GM11168 (cell line): ENCODE measurements around the gene FOCAD.

Experiments used
- in situ Hi-C: fragments of 300-500 bp; cut with MboI; formaldehyde crosslinking; loops from one replicate; pipeline ENCODE4 v1.12.0; 2022; ENCODE audit warnings: low sequenced_read_pairs; ENCODE audit not compliant: unreplicated experiment

Gene FOCAD

DNA sequence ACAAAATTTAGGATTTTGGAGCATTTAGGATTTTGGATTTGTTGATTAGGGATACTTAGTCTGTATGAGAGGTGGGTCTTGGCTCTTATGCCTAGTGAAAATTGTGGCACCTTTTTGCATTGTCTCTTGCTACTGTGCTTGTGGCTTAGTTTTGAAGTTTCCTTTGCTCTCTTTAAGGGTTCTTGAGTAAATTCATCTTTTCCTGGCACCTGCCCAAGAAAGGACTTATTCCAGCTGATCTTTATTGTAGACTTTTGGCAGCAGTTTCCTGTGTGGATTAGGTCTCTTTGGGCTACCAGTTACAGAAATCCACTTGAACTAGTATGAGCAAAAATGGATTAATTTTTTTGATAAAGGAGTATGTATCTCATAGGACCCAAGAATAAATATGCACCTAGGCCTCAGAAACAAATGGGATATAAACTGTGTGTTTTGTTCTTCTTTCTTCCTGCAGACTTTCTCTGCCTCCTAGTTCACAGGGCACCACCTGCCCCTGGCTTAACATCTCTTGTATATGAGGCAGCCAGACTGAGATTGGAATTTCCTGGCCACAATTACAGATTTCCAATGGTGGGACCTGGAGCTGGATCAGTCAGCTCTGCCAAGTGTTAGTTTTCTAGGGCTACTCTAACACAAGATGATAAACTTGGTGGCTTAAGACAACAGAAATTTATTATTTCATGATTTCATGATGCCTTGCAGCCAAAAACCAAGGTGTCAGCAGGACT lies 44.6 kb downstream of the FOCAD start:
- in situ Hi-C loops, result no loop called here

DNA sequence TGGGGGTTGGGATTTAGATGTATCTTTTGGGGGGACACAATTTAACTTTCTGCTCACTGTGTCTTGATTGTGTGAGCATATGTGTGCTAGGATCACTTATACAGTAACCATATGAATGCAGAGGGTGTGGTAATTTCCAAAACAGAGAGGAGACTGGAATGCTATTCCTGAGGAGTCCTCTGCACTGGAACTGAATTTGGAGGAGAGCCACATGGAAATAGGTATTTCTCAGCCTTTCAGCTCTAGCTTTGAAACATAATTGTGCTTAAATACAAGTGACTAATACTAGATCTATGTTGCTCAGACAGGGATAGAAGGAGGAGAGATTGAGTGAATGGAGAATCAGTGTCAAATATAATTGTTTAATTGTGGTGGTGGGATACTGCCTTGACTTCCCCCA lies 45.5 kb downstream of the FOCAD start:
- in situ Hi-C loops, result no loop called here

DNA sequence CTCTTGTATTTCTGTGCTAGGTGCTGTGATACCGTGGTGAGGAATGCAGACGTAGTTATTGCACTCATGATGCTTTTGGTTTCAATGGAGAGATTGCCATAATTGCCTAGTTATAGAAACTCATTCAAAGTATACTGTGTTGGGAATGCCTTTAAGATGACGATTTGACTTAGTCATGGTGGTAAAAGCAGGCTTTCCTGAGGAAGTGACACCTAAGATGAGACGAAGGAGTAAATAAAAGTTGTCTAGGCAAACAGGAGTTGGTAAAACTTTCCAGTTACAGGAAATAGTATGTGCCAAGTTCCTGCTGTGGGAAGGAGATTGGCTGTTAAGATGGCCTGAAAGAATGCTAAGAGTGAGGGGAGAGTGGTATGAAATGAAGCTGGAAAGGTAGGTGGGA lies 48.1 kb downstream of the FOCAD start:
- in situ Hi-C loops, result no loop called here

DNA sequence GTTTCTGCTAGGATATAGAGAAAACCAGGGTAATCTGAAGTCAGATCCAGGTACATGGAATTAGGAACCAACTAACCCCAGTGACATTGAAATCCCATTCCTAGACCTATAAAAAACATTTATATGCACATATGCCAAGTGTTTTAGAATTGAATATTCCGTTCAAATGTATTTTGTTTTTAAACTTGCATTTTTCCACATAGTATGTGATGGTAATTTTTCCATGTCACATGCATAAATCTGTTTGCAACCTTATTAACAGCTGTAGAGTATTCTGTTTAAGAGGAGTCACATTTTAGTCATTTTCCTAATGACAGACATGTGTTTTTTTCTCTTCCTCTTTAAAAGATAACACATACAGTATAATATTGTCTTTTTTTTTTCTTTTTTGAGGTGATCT lies 50.2 kb downstream of the FOCAD start:
- in situ Hi-C loops, result no loop called here

- in situ Hi-C loops, result no loop called here
Observed at GRCh38 chr9:20740304-20740703, 56.2 kb downstream of the FOCAD start.

DNA sequence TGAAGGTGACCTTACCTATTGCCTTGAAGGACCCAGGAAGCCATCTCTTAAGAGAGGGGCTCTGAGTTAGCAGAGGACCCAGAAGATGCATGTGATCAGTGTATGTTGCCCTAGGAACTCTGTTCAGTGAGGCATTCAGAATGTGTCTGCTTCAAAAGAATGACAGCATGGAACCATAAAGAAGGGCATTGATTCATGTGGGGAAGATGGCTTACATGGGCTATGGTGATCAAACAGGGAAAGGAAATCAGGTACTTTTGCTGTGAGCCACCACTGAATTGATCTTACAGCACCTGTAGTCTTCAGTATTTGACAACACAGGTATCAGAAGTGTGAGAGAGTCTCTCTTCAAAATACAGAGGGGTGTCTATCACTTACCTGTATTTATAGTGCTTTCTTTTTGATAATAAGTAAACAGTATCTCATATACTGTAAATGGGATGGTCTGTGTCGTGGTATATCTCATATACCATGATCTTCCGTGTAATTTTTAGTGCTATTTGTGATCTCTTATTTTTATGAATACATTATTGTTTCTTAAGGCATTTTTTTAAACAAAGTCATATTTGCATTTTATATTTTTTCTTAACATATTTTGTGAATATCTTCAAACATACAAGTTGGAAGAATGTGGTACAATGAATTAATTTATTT lies 57.0 kb downstream of the FOCAD start:
- in situ Hi-C loops, result no loop called here

DNA sequence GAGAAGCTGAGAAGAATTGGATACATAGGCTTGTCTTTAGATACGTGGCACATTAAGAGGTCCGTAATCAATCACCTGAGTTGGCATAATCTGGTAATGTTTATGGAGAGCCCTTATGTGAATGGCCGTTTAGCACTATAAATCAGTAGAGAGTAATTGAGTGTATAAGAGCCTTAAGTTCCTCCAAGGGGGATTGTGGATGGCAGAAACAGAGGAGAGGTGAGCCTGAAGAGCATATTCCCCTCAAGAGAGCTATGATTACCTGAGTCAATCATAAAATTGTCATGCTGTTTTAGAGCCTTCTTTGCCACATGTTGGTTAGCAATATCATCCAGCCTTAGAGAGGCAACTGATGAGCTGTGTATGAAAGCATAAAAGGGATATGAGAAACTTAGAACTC lies 58.8 kb downstream of the FOCAD start:
- in situ Hi-C loops, result no loop called here

DNA sequence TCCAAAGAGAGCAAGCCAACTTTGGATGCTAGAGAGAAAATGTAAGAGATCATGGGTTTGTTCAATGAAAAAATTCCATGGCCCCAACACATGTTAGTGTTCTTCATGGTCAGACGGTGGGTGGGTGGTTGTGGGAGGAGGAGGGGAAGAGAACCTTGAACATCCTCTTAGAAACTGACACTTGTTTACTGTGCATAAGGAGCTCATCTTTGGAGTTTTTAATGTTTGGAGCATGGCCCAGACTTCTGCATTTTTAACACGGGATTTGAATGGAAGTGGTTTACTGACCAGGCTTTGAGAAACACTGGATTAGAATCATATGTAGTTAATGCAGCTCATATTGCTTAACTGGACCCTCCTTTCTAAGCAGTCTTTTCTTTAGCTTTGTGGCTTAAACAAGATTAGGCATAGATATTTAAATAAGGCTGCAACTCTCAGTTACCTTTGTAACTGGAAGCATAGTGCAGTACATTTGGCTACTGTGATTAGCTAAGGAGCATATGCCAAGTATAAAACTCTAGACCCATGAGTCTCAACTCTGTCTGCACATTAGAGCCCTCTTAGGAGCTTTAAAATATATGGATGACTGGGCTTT lies 60.1 kb downstream of the FOCAD start:
- in situ Hi-C loops, result no loop called here

- in situ Hi-C loops, result no loop called here
Observed at GRCh38 chr9:20746967-20747366, 62.9 kb downstream of the FOCAD start.

DNA sequence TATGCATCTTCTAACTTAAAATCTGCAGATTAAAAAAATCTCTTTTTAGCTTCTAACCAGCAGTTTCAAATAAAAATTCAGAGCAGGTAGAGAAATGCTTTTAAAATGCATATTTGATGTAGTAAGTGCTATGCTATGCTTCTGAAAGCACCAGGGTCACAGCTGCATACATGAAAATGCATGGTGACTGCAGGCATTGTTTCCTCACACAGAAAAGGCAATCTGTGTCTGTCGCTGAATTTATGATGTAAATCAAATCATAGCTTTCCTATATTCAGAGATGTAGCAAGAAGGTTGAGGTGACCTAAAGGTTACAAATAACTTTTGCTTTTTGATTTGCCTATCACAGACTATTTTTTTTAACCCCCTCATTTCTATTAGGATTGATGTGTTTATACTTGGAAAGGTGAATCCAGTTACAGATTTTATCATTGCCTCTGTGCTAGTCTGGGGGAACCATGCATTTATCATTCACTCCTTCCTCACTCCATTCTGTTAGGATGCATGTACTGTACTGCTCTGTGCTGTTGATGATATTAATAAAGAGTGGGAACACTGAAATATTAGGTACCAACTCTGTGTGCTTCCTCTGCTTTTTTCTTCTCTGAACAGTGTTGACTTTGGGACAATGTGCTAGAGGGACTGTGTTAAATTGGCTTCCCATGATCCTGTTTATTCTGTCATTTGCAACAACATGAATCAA lies 65.6 kb downstream of the FOCAD start:
- in situ Hi-C loops, result no loop called here

GRCh38 chr9:20753761-20754160 lies 69.7 kb downstream of the FOCAD start:
- in situ Hi-C loops, result no loop called here

GRCh38 chr9:20754556-20754955 lies 70.5 kb downstream of the FOCAD start:
- in situ Hi-C loops, result no loop called here

DNA sequence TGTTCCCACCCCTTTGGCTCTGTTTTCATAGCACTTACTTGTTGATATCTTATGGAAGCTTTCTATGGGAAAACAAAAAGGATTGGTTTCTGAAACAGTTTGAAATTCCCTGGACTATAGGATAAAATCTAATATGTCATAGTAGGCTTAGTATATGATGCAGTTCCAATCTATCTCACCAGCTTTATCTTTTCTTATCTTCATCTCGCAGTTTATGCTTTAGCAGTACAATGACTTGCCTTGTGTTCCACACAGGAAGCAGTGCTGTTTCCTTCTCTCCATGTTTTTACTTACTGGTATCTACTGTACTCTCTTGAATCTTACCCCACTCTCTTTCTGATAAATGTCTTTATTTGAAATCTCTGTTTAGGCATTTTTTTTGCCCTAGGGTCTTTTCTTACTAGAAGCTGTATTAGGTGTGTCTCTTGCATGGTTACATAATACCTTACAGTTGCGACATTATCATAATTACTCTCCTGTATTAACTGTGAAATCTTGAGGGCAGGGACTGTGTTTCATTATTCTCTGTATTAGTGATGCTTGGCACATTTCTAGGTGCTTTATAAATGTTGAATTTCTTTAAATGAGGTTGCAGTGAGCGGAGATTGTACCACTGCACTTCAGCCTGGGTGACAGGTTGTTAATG lies 76.3 kb downstream of the FOCAD start:
- in situ Hi-C loops, result no loop called here

- in situ Hi-C loops, result no loop called here
Observed at GRCh38 chr9:20770947-20771346, 86.9 kb downstream of the FOCAD start.

DNA sequence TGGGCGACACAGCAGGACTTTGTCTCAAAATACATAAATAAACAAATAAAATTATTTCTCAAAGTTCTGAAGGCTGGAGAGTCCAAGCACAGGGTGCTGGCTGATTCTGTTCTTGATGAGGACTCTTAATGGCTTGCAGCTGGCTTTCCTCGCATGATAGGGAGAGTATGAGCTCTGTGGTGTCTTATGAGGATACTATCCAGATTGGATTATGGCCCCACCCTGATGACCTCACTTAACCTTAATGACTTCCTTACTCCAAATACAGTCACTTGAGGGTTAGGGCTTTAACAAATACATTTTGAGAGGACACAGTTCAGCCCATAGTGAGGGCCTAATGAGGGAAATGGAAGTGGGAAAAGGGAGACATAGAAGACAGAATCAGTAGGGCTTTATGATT lies 87.7 kb downstream of the FOCAD start:
- in situ Hi-C loops, result no loop called here

- in situ Hi-C loops, result no loop called here
Observed at GRCh38 chr9:20775683-20776082, 91.6 kb downstream of the FOCAD start.

DNA sequence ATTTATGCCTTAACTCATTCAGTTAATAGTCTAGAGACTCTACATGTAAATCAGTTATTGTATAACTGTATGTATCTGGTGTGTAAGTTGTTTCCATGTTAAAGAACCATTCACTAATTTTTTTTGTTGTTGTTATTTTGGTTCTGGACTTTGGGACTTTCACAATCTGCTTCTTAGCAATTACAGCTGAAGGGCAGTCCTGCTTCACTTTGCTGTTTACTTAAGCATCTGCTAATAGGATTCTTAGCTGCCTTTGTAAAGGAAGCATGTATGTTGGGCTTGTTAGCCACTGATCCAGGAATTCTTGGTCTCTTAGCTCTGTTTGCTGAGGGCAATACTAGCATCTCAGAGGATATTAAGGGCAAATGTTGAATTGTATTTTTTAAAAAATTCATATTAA lies 97.0 kb downstream of the FOCAD start:
- in situ Hi-C loops, result no loop called here

- in situ Hi-C loops, result no loop called here
Observed at GRCh38 chr9:20782289-20782688, 98.2 kb downstream of the FOCAD start.

- in situ Hi-C loops, result no loop called here
Observed at GRCh38 chr9:20783057-20784038, 99.3 kb downstream of the FOCAD start.

DNA sequence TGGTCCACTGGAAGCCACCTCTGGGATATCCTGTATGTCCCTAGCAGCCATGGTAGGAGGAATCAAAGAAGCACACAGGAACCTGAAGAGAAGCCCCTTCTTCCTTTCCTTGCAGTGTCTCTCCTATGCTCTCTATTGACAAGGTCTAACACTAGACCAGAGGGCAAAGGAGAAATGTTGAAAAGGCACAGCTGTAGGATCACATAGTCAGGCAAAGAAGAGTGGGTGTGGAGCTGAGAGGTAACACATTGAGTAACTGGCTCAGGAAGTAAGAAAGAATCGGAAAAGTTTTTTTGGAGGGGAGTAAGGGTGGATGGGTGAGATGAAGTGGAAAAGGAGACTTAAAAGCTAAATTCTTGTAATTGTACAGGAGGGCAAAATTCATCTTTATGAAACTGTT lies 100.1 kb downstream of the FOCAD start:
- in situ Hi-C loops, result no loop called here
